Kidney epithelial cell (primary cell): ENCODE data around the gene CCDC61. TPM values are rescaled to one million over a fixed set of nuclear protein-coding genes. Genes with fewer than 3 reads are reported as not detected.

Experiments used
- DNase-seq: peaks from one replicate; pipeline ENCODE4 v3.0.0-alpha.2; 2010; ENCODE audit warnings: low read depth
- H3K27me3 ChIP-seq: 2 replicates; pipeline ENCODE4 v1.6.0; 2011; ENCODE audit warnings: low read length; ENCODE audit not compliant: control insufficient read depth, insufficient read depth
- H3K36me3 ChIP-seq: 2 replicates; pipeline ENCODE4 v1.5.1; 2011; ENCODE audit warnings: low read length; ENCODE audit not compliant: control insufficient read depth, insufficient read depth
- H3K4me3 ChIP-seq: 2 replicates; pipeline ENCODE4 v1.5.1; 2011; ENCODE audit warnings: low read depth, mild to moderate bottlenecking, control low read depth, low read length
- CTCF ChIP-seq: IDR thresholded peaks from 2 replicates; pipeline ENCODE4 v1.5.1; 2011; ENCODE audit warnings: mild to moderate bottlenecking, moderate library complexity, low read length, control low read depth, inconsistent platforms; ENCODE audit not compliant: insufficient read depth, poor library complexity, severe bottlenecking
- total RNA-seq: library from RNA; depleted of rRNA; stranded (reverse); fragments of >200 nt; gene quantifications from 2 replicates; pipeline ENCODE4 v1.2.3, GENCODE V29; 2015

Gene CCDC61
- total RNA-seq, 1 donor from 2014 or later = 7.1 TPM

DNA sequence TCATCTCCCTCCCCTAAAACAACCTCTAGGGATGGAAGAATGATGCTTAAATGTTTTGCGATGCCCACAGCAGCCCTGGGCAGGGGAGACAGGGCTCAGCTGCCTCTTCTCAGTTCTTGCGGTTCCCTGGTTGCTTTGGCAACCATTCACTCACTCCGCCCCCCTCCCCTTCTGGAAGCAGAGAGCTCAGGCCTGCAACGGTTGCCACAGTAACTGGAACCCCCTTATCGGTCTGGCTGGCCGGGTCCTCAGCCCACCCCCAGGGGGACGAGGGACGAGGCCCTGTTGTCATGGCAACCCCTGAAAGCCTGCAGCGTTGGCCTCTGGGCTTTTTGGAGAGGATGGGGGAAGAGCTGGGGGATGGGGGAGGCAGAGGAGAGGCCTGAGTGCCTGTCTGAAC lies 41.1 kb upstream of the CCDC61 start:
- peaks cover 4% of the 10 kb centered on the region for H3K27me3 ChIP-seq
- no peak for DNase-seq
- no peaks in the 10 kb centered on the region for H3K36me3 ChIP-seq
- TF ChIP-seq CTCF = no peak
- no peak overlapping the region for H3K4me3 ChIP-seq

DNA sequence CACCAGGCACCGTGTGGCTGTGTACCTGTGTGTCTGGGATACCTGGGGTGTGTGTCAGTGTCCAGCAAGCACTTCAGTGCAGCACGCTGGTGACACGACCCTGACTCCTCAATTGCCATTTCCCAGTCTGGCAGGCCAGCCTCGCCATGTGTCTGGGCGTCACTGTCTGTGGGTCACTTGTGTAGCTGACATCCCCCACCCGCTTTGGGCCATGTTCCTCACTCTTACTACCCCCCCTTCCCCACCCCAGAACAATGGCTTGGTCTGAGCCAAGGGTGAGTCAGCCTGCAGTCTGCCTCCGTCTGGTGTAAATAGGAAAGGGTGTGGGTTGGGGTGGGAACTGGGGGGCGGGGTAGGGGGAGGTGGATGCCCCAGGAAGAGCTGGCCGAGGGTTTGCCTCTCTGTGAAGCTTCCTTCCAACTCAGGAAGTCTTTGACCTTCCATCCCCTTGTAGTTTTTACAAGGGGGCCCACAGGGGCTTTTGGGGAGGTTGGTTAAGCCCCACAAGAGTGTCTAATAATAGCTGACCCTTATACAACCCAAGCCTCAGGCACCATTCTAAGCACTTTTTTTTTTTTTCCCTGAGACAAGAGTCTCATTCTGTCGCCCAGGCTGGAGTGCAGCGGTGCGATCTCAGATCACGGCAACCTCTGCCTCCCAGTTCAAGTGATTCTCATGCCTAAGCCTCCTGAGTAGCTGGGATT lies 39.2 kb upstream of the CCDC61 start:
- Histone ChIP-seq H3K27me3 (peaks cover 14% of the 10 kb centered on the region), H3K4me3 (no peak overlapping the region), H3K36me3 (no peaks in the 10 kb centered on the region)
- TF ChIP-seq CTCF = no peak
- DNase-seq = peak; percentile 23

GRCh38 chr19:45958320-45958719 lies 36.9 kb upstream of the CCDC61 start:
- peaks cover 18% of the 10 kb centered on the region for H3K27me3 ChIP-seq
- DNase-seq = no peak
- no peak for TF ChIP-seq CTCF
- H3K36me3 ChIP-seq = no peaks in the 10 kb centered on the region
- H3K4me3 ChIP-seq = no peak overlapping the region

- H3K4me3 ChIP-seq = no peak overlapping the region
- no peaks in the 10 kb centered on the region for H3K36me3 ChIP-seq
- no peak for TF ChIP-seq CTCF
- H3K27me3 ChIP-seq = peaks cover 18% of the 10 kb centered on the region
- DNase-seq = no peak
Measured at GRCh38 chr19:45958769-45959516, 36.3 kb upstream of the CCDC61 start.

DNA sequence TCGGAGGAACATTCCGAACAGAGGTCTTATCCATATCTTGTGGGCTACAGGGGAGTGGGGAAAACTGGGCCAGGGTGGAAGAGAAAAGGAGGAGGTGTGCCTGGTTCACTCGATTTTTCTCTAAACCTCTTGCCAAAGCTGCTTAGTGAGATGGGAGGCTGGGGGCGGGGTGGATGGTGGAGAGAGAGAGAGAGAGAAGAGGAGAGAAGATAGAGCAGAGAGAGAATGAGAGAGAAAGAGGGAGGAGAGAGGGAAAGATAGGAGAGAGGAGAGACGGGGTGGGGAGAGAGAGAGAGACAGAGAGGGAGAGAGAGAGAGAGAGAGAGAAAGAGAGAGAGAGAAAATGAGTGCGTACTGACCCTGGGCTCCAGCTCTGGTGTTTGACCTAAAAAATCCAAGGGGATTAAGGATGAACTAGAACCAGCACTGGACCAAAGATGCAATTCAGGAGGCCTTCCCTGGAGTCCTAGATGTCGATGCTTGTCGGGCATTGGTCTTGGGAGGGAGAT lies 35.7 kb upstream of the CCDC61 start:
- TF ChIP-seq CTCF = no peak
- no peaks in the 10 kb centered on the region for H3K36me3 ChIP-seq
- DNase-seq = no peak
- no peak overlapping the region for H3K4me3 ChIP-seq
- H3K27me3 ChIP-seq = peaks cover 16% of the 10 kb centered on the region
